GM12872 (cell line): ENCODE data around the gene FAXDC2.

ENCODE experiments used
- CTCF ChIP-seq: IDR thresholded peaks from 3 replicates; pipeline ENCODE4 v1.5.1; 2011; ENCODE audit warnings: low read depth, mild to moderate bottlenecking, low read length, moderate library complexity; ENCODE audit not compliant: insufficient read depth

FAXDC2 gene

GRCh38 chr5:154871734-154872133 lies 21.3 kb upstream of the FAXDC2 start:
- TF ChIP-seq CTCF = no peak

GRCh38 chr5:154868702-154869101 lies 18.3 kb upstream of the FAXDC2 start:
- TF ChIP-seq CTCF = no peak

DNA sequence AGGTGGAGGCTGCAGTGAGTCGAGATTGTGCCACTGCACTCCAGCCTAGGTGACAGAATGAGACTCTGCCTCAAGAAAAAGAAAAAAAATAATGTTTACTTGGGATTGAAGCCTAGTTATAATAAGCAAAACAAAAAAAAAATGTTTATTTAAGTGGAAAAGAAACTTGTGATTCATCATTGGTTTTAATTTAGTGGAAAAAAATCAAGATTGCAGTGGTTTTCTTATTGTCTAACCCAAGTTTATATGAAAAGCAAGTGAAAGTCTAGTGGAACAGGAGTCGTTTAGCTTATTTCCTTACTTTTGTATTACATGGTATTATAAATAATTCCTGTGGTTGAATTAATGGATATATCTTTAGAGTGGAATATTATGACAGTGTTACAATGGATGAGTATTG lies 16.4 kb upstream of the FAXDC2 start:
- TF ChIP-seq CTCF = no peak

- no peak for TF ChIP-seq CTCF
These were observed 15.2 kb upstream of the FAXDC2 start for GRCh38 chr5:154865466-154866184.

DNA sequence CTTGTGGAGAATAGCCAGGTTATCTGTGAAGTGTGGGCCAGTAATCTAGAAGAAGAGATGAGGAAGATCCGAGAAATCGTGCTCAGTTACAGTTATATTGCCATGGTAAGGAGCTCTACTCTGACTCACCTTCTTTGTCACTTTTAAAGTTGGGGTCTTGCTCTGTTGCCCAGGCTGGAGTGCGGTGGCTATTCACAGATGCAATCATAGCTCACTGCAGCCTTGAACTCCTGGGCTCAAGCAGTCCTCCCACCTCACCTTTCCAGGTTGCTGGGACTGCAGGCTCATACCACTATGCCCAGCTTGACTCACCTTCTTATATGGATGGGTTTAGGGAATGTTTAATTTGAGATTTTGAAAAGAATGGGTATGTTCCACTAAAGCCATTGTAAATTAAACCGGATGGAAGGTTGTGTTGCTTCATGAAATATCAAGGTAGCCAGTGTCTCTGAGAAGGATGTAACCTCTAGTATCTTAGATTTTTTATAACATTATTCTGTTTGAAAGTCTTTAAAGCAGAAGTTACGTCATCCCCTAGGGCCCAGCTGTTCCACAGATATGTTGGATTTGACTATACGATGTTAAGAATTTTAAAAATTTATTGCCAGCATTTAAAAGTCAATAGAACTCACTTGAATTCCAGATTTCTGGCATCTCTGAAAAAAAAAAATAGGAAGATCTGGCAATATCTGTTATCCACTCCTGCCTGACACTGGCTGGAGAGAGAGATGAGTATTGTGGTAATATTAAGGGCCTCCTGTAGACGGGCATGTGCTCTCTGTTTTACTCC lies 13.1 kb upstream of the FAXDC2 start:
- TF ChIP-seq CTCF = no peak

GRCh38 chr5:154862766-154863165 lies 12.4 kb upstream of the FAXDC2 start:
- no peak for TF ChIP-seq CTCF

GRCh38 chr5:154861946-154862345 lies 11.5 kb upstream of the FAXDC2 start:
- no peak for TF ChIP-seq CTCF
